ENCODE data around the gene CAMK4.

CAMK4 gene

GRCh38 chr5:111229221-111229835 lies 5.1 kb downstream of the CAMK4 start:
- no peak for DNase-seq (ENCODE audit: low read depth)

- DNase-seq (ENCODE audit: low read depth), result no peak
Measured at GRCh38 chr5:111229871-111230810, 6.0 kb downstream of the CAMK4 start.

- no peak for DNase-seq (ENCODE audit: low read depth)
Measured at GRCh38 chr5:111231119-111231518, 6.9 kb downstream of the CAMK4 start.

GRCh38 chr5:111232311-111233051 lies 8.3 kb downstream of the CAMK4 start:
- no peak for DNase-seq (ENCODE audit: low read depth)

- DNase-seq (ENCODE audit: low read depth), result no peak
Measured at GRCh38 chr5:111233052-111233374, 8.8 kb downstream of the CAMK4 start.

- DNase-seq (ENCODE audit: low read depth), result no peak
Measured at GRCh38 chr5:111234125-111234524, 9.9 kb downstream of the CAMK4 start.

GRCh38 chr5:111235635-111236034 lies 11.5 kb downstream of the CAMK4 start:
- no peak for DNase-seq (ENCODE audit: low read depth)

GRCh38 chr5:111236348-111236747 lies 12.2 kb downstream of the CAMK4 start:
- DNase-seq (ENCODE audit: low read depth), result no peak

- no peak for DNase-seq (ENCODE audit: low read depth)
Measured at GRCh38 chr5:111236995-111237394, 12.8 kb downstream of the CAMK4 start.

- no peak for DNase-seq (ENCODE audit: low read depth)
Measured at GRCh38 chr5:111237470-111237869, 13.3 kb downstream of the CAMK4 start.

- no peak for DNase-seq (ENCODE audit: low read depth)
Measured at GRCh38 chr5:111238431-111239225, 14.4 kb downstream of the CAMK4 start.

GRCh38 chr5:111241696-111242095 lies 17.5 kb downstream of the CAMK4 start:
- DNase-seq (ENCODE audit: low read depth), result no peak

GRCh38 chr5:111242606-111243005 lies 18.4 kb downstream of the CAMK4 start:
- DNase-seq (ENCODE audit: low read depth), result no peak

- DNase-seq (ENCODE audit: low read depth), result no peak
Measured at GRCh38 chr5:111243318-111243717, 19.1 kb downstream of the CAMK4 start.

GRCh38 chr5:111245654-111246053 lies 21.5 kb downstream of the CAMK4 start:
- no peak for DNase-seq (ENCODE audit: low read depth)

GRCh38 chr5:111246459-111246858 lies 22.3 kb downstream of the CAMK4 start:
- no peak for DNase-seq (ENCODE audit: low read depth)

- DNase-seq (ENCODE audit: low read depth), result no peak
Measured at GRCh38 chr5:111248571-111248970, 24.4 kb downstream of the CAMK4 start.

- no peak for DNase-seq (ENCODE audit: low read depth)
Measured at GRCh38 chr5:111251921-111252320, 27.7 kb downstream of the CAMK4 start.

- DNase-seq (ENCODE audit: low read depth), result no peak
Measured at GRCh38 chr5:111252799-111253545, 28.8 kb downstream of the CAMK4 start.

- DNase-seq (ENCODE audit: low read depth), result no peak
Measured at GRCh38 chr5:111254613-111255012, 30.4 kb downstream of the CAMK4 start.

GRCh38 chr5:111255169-111255568 lies 31.0 kb downstream of the CAMK4 start:
- no peak for DNase-seq (ENCODE audit: low read depth)

Data from HS-5 (cell line).